ENCODE data around the gene TSPAN13.

The TSPAN13 gene

DNA sequence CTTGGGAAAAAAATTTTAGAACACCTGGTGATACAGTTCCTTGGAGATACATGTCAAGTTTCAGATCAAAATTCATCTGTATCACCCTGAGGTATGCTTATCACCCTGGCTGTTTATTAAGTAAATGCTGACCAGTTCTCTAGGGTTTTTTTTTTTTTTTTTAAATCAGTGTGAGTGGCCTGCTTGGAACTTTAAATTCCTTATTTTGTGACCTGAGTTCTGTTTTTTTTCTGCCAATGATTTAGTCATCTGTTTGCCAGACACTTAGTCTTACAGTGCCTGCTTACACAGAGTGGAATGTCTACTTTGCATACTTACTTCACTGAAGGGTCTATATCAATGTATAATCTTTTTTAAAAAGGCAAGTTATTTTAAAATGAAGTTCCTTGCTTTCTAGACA, 1.8 kb downstream of the TSPAN13 start:
- in situ Hi-C loops (cut with MboI; ENCODE audit: low pct_unique_long_range_greater_than_20kb, low sequenced_read_pairs, unreplicated experiment): no loop called here
- TF ChIP-seq, protein P1, sequence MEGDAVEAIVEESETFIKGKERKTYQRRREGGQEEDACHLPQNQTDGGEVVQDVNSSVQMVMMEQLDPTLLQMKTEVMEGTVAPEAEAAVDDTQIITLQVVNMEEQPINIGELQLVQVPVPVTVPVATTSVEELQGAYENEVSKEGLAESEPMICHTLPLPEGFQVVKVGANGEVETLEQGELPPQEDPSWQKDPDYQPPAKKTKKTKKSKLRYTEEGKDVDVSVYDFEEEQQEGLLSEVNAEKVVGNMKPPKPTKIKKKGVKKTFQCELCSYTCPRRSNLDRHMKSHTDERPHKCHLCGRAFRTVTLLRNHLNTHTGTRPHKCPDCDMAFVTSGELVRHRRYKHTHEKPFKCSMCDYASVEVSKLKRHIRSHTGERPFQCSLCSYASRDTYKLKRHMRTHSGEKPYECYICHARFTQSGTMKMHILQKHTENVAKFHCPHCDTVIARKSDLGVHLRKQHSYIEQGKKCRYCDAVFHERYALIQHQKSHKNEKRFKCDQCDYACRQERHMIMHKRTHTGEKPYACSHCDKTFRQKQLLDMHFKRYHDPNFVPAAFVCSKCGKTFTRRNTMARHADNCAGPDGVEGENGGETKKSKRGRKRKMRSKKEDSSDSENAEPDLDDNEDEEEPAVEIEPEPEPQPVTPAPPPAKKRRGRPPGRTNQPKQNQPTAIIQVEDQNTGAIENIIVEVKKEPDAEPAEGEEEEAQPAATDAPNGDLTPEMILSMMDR (IDR thresholded peaks at IDR 0.05; ENCODE audit: extremely low read depth, insufficient read depth, missing control alignments): no peak
- DNase-seq (ENCODE audit: low spot score): no peak

DNA sequence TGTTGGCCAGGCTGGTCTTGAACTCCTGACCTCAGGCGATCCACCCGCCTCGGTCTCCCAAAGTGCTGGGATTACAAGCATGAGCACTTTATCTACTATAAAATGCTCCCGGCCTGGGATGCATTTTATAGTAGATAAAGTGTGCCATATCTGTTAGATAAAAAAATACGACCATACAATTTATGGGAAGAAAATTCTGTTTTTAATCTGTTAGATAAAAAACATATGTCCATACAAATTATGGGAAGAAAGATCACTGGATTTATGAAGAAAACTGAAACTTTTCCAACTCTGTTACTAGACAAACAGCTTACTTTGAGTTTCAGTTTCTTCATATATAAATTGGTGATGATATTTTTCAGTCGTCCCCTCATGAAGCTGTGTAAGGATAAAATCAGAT, 4.5 kb downstream of the TSPAN13 start:
- in situ Hi-C loops (cut with MboI; ENCODE audit: low pct_unique_long_range_greater_than_20kb, low sequenced_read_pairs, unreplicated experiment): no loop called here
- TF ChIP-seq, protein P1 (IDR thresholded peaks at IDR 0.05; ENCODE audit: extremely low read depth, insufficient read depth, missing control alignments): no peak
- no peak for DNase-seq (ENCODE audit: low spot score)

DNA sequence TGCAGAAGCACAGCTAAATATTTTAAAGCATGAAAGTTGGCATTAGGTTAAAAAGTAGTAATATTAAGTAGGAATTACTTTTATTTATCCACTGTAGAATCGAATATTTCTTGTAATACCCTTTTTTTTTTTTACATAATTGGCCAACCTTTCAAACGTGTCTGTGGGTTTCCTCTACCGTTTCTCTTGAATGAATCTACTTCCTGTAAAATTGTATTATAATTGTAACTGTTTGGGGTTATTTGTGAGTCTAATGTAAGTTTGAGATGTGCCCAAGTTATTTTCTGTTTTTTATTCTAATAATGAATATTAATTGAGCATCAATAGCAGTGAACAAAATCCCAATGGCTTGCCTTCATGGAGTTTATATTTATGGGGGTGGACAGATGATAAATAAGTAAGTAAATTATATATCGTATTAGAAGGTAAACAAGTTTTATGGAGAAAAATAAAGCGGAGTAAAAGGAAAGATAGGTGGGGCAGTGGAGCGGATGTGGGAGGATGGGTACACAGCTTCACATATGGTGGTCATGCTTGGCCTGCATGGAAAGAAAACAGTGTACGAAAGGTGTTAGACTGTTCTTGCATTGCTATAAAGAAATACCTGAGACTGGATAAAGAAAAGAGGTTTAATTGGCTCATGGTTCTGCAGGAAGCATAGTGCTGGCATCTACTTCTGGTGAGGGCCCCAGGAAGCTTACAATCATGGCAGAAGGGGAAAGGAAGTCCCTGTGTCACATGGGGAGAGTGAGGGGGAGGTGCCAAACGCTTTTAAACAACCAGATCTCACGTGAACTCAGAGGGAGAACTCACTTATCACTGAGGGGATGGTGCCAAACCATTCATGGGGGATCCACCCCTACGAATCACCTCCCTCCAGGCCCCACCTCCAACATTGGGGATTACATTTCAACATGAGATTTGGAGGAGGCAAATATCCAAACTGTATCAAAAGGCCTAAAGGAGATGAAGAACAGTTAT, 5.4 kb downstream of the TSPAN13 start:
- in situ Hi-C loops (cut with MboI; ENCODE audit: low pct_unique_long_range_greater_than_20kb, low sequenced_read_pairs, unreplicated experiment): no loop called here
- DNase-seq (ENCODE audit: low spot score): no peak
- TF ChIP-seq, protein P1 (IDR thresholded peaks at IDR 0.05; ENCODE audit: extremely low read depth, insufficient read depth, missing control alignments): no peak

DNA sequence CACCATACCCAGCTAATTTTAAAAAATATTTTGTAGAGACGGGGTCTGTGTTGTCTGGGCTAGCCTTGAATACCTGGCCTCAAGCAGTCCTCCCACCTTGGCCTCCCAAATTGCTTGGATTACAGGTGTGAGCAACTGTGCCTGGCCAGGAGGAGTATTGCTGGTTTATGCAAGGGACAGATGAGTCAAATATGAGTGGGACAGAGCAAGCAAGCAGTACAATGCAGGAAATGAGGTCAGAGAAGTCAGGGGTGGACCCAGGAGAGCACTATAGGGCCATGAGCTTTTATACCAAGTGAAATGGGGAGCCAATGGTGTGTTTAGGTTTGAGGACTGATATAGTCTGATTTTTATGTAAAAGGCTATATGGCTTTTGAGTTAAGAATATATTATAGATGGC, 6.3 kb downstream of the TSPAN13 start:
- DNase-seq (ENCODE audit: low spot score): no peak
- in situ Hi-C loops (cut with MboI; ENCODE audit: low pct_unique_long_range_greater_than_20kb, low sequenced_read_pairs, unreplicated experiment): no loop called here
- TF ChIP-seq, protein P1 (IDR thresholded peaks at IDR 0.05; ENCODE audit: extremely low read depth, insufficient read depth, missing control alignments): no peak

DNA sequence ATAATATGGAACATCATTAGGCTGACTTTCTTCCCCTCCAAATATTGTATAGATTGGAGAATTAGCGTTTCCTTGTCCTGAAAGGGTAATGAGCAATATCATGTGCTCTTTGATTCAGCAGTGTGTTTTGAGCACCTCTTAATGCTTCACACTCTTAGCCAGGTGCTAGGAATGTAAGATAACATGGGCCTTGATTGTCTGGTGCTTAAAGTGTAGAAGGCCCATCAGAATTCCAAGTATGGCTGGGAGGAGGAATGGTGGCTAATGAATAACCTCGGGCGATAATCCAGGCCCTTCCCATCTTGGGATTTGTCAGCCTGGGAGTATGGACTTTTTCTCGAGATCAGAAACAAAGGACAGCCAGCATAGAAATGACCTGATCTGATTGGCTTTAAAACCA, 8.6 kb downstream of the TSPAN13 start:
- TF ChIP-seq, protein P1 (IDR thresholded peaks at IDR 0.05; ENCODE audit: extremely low read depth, insufficient read depth, missing control alignments): no peak
- in situ Hi-C loops (cut with MboI; ENCODE audit: low pct_unique_long_range_greater_than_20kb, low sequenced_read_pairs, unreplicated experiment): no loop called here
- DNase-seq (ENCODE audit: low spot score): no peak

DNA sequence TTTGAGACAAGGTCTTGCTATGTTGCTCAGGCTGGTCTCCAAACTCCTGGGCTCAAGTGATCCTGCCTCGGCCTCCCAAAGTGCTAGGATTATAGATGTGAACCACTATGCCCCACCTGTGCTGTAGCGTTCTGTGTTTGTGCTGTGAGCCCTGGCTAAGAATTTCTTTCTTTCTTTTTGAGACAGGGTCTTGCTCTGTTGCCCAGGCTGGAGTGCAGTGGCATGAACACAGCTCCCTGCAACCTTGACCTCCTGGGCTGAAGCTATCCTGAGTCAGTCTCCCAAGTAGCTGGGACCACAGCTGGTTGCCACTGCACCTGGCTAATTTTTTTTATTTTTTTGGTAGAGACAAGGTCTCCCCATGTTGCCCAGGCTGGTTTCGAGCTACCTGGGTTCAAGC, 11.4 kb downstream of the TSPAN13 start:
- in situ Hi-C loops (cut with MboI; ENCODE audit: low pct_unique_long_range_greater_than_20kb, low sequenced_read_pairs, unreplicated experiment): no loop called here
- TF ChIP-seq, protein P1 (IDR thresholded peaks at IDR 0.05; ENCODE audit: extremely low read depth, insufficient read depth, missing control alignments): no peak
- no peak for DNase-seq (ENCODE audit: low spot score)

Measured in GM13977 (cell line).